ENCODE results near the gene SMURF2.
"Not testable (repeated sequence)": the region's sequence is repeated elsewhere in the genome, so short reads cannot be mapped to it uniquely, and the experiment has no call there.

The SMURF2 gene

GRCh38 chr17:64661976-64662773 is at the start of gene SMURF2:
SMURF2 (minus strand) TSS chr17:64662307; CDS start chr17:64661880, 427 bp downstream.
- DNase-seq = peak; percentile 84 to 86

GRCh38 chr17:64709481-64709880 is 47.4 kb upstream of the SMURF2 start:
- no peak for DNase-seq

GRCh38 chr17:64707050-64707591 is 45.0 kb upstream of the SMURF2 start:
- DNase-seq = peak in 1 of 2 donors; percentile 29

DNA sequence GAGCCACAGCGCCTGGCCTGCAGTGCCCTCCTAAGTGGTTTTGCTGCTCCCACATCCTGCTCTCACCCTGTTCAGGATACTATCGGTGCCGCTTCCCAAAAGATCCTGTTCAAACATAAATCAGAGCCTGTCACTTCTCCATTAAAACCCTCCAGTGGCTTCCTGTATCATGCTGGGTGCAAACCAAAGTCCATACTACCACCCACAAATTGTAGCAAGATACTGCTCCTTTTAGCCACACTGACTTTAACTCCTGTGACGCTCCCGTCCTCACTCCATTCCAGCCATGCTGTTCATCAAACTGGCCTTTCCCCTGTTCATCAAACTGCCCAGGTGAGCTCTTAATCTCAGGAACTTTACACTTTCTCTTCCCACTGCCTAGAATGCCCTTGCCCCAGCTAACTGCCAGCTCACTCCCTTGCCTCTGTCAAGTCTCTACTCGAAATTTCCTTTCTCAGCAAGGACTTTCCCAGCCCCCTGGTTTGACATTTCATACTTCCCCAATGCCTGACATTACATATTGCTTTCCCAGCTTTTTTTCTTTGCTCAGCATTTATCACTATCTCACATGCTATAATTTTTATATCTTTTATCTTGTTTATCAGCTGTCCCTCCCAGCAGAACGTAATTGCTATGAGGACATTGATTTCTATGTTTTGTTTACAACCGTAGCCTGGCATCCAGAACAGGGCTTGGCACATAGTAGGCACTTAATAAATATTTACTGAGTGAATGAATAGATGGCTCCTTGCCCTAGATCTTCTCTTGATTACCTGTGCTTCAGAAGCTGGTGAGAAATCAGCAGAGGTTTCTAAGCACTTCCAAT is 44.3 kb upstream of the SMURF2 start:
- no peak for DNase-seq

DNA sequence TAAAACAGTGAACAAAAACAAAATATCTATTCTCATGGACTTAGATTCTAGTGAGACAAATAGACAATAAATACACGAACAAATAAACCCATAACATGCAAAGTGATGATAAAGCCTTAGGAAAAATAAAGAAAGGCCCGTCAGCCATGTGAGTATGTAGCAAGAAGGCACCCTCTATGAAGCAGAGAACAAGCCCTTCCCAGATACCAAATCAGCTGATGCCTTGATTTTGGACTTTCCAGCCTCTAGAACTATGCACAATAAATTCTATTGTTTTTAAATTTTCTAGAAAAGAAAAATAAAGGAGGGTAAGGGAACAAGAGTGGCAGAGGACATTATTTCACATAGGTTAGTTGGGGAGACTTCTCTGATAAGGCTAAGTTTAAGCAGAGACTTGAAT is 40.7 kb upstream of the SMURF2 start:
- DNase-seq = no peak

DNA sequence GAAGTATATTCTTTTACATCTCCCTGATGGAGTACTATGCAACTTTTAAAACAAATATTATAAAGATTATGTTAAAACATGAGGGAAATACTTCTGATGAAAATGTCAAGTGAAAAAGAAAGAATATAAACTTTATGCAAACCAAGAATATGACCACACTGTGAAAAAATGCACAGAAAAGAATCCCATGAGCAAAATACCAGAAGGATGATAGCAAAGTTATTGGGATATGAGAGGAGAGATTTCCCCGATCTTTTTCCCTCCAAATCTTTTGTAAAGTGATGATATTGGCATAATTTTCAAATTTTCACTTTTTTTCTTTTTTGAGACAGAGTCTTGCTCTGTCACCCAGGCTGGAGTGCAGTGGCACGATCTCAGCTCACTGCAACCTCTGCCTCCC is 36.6 kb upstream of the SMURF2 start:
- DNase-seq = no peak

- peak in 1 of 2 donors; percentile 32 for DNase-seq
These were observed 32.1 kb upstream of the SMURF2 start for GRCh38 chr17:64694207-64694606.

DNA sequence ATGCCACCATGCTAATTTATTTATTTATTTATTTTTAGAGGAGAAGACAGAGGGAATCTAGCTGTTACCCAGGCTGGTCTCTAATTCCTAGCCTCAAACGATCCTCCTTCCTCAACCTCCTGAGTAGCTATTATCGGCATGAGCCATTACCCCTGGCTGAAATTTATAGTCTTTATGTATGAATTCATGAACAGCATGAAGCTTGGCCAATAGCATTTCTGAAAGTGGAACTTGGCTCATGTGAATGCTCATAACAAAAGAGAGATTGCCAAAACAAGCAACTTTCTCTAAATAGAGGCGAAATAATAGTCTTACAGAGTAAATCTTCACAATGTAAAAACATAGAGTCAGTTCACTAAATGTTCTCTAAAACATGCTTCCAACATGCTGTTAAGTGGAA is 30.1 kb upstream of the SMURF2 start:
- DNase-seq = no peak

DNA sequence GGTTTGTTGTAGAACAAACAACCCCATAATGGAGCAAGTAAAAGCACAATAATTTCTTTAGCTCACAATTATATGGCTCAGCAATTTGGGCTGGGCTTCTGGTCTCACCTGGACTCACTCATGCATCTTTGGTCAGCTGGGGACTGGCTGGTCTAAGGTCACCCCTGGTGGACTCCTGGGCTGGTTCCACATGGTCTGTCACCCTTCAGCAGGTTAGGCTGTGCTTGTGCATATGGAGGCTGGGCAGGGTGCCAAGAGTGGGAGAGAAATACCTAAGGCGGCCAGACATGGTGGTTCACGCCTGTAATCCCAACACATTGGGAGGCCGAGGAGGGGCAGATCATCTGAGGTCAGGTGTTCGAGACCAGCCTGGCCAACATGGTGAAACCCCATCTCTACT is 27.0 kb upstream of the SMURF2 start:
- DNase-seq = no peak

DNA sequence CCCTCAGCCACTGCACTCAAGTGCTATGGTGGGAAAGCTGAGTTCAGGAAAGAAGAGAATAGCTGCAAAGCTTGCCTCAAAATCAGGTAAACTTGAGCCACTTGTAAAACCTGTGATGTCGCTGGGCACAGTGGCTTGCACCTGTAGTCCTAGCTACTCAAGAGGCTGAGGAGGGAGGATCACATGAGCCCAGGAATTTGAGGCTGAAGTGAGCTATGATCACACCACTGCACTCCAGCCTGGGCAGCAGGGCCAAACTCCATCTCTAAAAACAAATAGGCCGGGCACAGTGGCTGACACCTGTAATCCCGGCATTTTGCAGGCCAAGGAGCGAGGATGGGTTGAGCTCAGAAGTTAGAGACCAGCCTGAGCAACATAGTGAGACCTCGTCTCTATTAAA is 26.4 kb upstream of the SMURF2 start:
- no peak for DNase-seq

DNA sequence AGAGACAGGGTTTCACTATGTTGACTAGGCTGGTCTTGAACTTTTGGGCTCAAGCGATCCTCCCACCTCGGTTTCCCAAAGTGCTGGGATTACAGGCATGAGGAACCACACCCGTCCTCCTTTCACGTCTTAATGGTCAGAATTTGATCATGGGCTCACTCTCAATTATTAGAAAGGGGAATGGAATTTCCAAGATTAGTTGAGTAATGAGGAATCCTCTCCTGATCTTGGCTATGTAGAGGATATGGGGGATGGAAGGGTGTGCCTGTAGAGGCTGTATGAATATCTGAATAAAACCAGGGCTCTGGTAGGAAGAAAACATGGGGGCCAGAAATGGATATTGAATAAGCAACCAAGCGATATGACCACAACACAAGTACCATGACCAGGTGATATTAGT is 25.9 kb upstream of the SMURF2 start:
- DNase-seq = no peak

DNA sequence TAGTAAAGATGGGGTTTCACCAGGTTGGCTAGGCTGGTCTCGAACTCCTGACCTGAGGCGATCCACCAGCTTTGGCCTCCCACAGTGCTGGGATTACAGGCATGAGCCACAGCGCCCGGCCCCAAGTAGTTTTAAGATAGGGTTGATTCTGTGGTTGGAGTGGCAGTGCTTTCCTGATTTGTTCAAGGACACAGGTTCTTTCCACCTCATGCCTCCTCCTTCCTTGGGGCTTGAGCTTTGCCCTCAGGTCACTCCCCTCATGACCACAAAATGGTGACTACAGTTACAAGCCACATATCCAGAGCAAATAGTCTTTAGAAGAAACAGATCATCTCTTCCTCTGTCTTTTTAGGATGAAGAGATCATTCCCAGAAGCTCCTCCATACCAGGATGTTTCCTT is 25.3 kb upstream of the SMURF2 start:
- no peak for DNase-seq

DNA sequence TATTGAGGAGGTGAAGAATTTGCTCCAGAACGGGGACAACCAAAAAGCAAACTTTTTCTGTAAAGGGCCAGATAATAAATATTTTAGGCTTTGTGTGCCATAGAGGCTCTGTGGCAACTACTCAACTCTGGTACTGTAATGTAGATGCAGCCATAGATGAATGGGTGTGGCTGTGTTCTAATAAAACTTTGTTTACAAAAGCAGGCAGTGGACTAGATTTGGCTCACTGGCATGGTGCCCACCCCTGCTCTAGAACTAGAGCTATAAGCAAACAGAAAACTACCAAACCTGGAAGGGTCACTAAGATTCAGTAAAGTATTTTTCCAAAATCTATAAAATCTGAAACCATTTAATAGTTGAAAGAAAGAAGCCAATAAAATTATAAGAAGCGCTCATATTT is 24.6 kb upstream of the SMURF2 start:
- no peak for DNase-seq

DNA sequence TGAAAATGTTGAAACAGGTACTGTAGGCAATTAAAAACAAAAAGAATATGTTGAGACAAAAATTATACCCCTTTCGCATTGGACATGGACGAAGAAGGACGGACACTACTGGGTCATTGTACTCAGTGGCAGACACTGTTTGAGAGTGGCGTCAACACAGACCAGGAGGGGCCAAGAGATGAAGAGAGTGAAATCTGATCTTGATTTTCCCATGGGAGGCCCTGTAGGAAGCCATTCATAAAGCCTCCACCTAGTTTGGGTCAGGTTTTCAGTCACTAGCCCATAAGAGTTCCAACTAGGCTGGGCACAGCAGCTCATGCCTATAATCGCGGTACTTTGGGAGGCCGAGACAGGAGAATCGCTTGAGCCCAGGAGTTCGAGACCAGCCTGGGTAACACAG is 23.6 kb upstream of the SMURF2 start:
- no peak for DNase-seq

- DNase-seq = no peak
These were observed 21.7 kb upstream of the SMURF2 start for GRCh38 chr17:64683796-64684195.

DNA sequence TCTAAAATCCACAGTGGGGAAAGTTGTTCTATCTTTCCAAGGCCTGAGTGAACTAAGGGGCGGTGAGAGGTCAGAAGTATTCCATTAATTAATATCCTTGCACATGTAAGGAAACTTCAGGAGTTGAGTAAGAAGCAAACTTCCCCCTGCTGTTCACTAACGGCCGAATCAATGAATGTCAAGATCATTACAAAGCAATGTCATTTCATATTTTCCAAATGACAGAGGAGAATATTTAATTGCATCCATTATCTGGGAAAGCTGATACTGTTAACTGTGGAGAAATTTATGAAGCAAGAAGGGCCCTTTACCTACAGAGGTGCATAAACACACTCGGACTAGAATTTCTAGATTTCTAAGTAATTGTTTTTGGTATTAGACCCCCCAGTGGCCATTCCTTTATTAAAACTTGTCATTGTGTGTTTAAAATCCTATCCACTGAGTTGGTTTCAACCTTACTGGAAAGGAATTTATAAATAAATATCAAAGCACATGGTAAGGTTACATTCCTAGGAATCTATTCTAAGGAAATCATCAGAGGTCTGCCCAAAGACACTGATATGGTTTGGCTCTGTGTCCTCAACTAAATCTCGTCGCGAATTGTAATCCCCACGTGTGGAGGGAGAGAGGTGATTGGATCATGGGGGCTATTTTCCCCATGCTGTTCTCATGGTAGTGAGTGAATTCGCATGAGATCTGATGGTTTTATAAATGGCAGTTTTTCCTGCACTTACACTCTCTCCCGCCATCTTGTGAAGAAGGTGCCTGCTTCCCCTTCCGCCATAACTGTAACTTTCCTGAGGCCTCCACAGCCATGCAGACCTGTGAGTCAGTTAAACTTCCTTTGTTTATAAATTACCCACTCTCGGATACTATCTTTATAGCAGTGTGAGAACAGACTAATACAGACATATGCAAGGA is 20.4 kb upstream of the SMURF2 start:
- no peak for DNase-seq

DNA sequence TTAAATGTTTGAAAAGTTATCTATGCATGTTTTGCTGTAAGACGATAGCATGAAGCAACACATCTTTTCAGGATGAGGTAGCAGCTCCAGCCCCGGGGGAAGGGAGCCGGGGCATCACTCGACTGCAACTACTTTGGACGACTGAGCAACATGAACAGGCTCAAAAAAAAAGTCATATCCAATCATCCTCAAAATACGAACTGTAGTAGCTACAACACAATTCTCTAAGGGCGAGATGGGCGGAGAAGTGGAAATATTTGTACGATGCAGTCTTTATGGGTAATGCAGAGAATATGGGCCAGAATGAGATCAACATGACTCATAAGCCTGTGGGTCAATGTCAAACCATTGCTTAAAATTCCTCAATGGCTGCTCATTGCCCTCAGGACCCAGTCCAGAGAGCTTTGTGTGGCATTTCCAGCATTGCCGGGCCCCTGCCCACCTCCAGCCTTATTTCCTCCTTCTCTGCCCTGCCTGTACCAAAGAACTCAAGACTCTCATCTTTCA is 17.7 kb upstream of the SMURF2 start:
- DNase-seq = no peak

DNA sequence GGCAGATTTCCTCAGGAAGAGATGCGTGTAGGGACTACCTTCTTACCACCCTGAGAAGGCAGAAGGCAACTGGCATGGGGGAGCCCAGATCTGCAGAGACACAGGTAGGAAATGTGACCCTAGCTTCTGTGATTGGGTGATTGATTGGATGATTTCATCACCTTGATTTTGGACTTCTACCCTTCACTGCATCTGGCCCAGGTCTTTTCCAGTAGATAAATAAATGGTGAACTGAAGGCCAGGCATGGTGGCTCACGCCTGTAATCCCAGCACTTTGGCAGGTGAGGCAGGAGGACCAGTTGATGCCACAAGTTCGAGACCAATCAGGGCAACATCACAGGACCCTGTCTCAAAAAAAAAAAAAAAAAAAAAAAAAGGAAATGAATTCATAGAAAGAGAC is 14.7 kb upstream of the SMURF2 start:
- DNase-seq = no peak

DNA sequence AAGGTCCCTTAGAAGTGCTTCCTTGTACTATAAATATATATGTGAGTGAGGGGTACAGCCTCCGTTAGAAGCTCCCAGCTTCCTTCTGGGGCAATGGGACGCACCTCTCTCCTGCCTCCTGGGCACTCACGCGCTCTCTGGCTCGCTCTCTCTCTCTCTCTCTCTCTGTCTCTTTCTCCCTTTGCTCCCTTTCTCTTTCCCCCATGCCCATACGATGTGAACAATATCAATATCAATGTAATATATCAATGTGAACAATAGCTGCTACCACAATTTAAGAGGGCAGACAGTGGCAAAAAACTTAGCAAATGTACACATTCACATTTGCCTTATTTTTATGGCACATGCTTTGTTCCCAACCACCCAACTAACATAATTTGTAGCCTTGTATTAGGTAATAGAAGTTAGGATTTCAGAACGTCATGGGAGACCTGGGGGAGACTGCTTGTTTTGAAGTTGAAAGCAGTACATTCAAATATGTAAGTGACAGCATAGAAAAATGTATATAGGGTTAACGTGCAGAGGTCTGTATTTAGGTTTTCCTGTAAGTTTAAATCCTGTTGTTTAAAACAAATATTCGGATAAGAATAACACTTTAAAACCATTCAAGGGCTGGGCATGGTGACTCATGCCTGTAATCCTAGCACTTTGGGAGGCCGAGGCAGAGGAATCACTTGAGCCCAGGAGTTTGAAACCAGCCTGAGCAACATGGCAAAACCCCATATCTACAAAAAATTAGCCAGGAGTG is 8.9 kb upstream of the SMURF2 start:
- not testable (repeated sequence) for DNase-seq

- not testable (repeated sequence) for DNase-seq
These were observed 6.0 kb upstream of the SMURF2 start for GRCh38 chr17:64667807-64668721.

Measured in CD4-positive, alpha-beta T cell treated with Interleukin-4 for 1 hour (primary cell).